Retinal pigment epithelial cell (primary cell): ENCODE results near the gene RNF207.

ENCODE experiments used
- DNase-seq: peaks from one replicate; pipeline ENCODE4 v3.0.0-alpha.2; 2010; ENCODE audit warnings: low read depth
- H3K4me3 ChIP-seq: 2 replicates; pipeline ENCODE4 v1.5.1; 2011; ENCODE audit warnings: mild to moderate bottlenecking, low read length, control low read depth, moderate library complexity
- CTCF ChIP-seq: conservative IDR thresholded peaks from 2 replicates; pipeline ENCODE4 v1.5.1; 2011; ENCODE audit warnings: low read depth, low read length, control low read depth, inconsistent platforms

Gene RNF207

GRCh38 chr1:6256645-6257044, 50.7 kb downstream of the RNF207 start:
- no peak for DNase-seq
- no peak overlapping the region for H3K4me3 ChIP-seq
- no peak for TF ChIP-seq CTCF

DNA sequence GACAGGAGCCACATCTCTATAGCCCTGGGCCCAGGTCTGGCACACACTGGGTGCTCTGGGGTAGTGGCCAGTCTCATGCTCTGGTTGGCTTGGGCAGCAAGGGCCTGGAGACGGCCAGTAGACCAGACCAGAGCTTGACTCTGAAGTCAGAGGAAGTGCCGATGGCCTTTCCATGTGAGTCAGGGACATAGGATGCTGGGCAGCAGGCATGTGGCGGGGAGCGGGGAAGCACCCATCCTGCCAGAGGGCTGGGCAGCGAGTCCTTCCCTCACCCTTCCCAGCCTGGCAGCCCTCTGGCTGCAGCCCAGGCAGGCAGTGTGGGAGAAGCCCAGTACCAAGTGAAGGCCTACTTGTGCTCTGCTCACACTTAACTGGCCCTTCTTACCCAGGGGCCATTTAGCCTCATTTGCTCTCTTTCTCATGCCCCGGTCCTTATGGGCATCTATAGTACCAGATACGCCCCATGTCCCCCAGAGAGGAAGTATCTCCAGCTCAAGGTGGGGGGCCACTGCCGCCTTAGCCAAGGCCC, 51.7 kb downstream of the RNF207 start:
- no peak for TF ChIP-seq CTCF
- H3K4me3 ChIP-seq: no peak overlapping the region
- DNase-seq: no peak

GRCh38 chr1:6258675-6259074, 52.8 kb downstream of the RNF207 start:
- no peak overlapping the region for H3K4me3 ChIP-seq
- TF ChIP-seq CTCF: no peak
- DNase-seq: no peak

GRCh38 chr1:6259491-6260362, 53.8 kb downstream of the RNF207 start:
- TF ChIP-seq CTCF: no peak
- DNase-seq: no peak
- H3K4me3 ChIP-seq: peak overlapping the region; percentile 38

GRCh38 chr1:6260433-6260934, 54.6 kb downstream of the RNF207 start:
- peak overlapping the region; percentile 38 for H3K4me3 ChIP-seq
- TF ChIP-seq CTCF: no peak
- DNase-seq: no peak

DNA sequence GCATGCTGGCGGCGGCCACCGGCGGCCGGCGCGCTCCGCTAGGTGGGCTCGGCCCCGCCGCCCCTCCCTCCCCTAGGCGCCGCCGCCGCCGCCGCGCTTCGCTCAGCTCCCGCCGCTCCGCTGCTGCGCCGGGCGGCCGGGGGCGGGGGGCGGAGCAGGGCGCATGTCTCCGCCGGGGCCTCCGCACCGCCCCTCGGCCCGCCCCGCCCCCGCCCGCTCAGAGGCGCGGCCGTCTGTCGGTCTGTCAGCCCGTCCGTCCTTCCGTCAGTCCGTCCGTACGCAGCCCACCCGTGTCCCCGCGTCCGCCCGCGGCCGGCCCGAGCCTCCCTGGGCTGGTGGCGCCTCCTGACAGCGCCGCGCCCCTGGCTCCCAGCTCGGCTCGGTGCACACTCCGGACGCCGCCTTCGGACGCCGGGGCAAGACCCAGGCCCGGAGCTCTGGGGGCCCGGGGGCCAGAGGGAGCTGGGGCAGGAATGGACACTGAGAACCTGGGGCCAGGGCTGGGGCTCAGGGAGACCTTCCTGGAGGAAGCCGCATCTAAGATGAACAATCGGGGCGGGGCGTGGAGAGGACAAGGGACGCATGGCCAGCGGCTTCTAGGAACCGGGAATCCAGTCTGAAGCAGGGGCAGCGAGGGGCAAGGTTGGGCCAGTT, 55.2 kb downstream of the RNF207 start, which contains the start of gene GPR153:
Gene GPR153, minus strand, starts transcription at position 138 of the 654 bp plus-strand sequence. CDS start 6,193 bp downstream, outside the sequence.
- DNase-seq: no peak
- TF ChIP-seq CTCF: no peak
- peak within 1 kb of the TSS; percentile 38 for H3K4me3 ChIP-seq

GRCh38 chr1:6261615-6261995, 55.7 kb downstream of the RNF207 start:
- DNase-seq: no peak
- peak overlapping the region; percentile 29 for H3K4me3 ChIP-seq
- no peak for TF ChIP-seq CTCF
